NCI-H510A (cell line): ENCODE data around the gene MEDAG.
"Not testable (repeated sequence)": the region's sequence is repeated elsewhere in the genome, so short reads cannot be mapped to it uniquely, and the experiment has no call there.

Source experiments
- DNase-seq: peaks from one replicate; lab custom pipeline; 2025; lab: John Stamatoyannopoulos, UW

MEDAG gene

DNA sequence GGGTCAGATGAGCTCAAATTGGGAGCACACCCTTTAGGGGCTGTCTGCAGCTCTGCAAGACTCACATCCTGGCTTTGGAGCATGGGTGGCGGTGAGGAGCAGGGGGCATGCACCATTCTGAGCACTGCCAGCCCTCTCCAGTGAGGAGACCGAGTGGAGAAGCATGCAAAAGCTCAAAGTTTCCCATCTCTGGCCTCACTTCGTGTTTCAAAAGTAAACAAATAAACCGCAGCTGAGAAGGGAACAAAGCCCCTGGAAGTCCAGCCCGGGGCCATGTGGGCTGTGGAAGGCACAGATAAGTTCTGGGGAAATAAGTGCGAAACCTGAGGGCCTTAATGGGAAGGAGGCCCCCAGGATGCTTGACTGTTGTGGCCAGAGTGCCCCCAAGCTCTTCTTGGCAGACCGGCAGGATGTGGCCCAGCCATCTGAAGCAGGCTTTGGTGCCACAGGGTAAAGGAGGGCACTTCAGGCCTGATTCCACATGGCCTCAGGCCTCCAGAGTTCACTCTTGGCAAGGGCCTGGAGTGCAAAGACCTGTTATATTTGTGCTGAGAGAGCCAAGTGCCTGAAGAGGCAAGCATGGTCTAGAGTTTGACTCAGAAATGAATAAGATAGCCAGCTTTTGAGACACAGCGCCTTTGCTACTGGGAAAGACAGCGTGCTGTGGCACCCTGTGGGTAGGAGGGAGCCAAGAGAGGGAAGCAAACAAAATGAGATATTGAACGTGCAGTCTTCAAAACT, 1.2 kb downstream of the MEDAG start:
- no peak for DNase-seq

GRCh38 chr13:30908416-30908980, 2.4 kb downstream of the MEDAG start:
- DNase-seq, result no peak

GRCh38 chr13:30910676-30911075, 4.6 kb downstream of the MEDAG start:
- no peak for DNase-seq

- no peak for DNase-seq
Observed at GRCh38 chr13:30915691-30916541, 9.8 kb downstream of the MEDAG start.

DNA sequence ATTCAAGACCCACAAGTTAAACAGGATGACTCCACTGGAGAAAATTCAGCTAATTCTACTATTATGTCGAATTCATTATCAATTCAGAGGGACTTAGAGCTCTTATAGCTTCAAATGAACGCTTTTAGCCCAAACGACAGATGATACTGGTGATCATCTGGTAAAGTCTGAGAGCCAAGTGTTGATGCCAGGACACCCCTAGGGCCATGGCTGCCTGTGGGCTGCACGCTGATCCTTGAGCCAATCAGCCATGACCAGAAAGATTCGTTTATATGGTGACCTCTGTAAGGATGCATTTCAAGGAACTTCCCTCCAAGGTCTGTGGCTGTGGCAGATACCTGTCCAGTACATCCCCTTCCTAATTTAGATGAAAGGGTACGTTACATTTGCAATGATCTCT, 10.9 kb downstream of the MEDAG start:
- DNase-seq, result no peak

- no peak for DNase-seq
Observed at GRCh38 chr13:30918662-30919405, 12.8 kb downstream of the MEDAG start.

GRCh38 chr13:30920162-30920909, 14.3 kb downstream of the MEDAG start:
- DNase-seq, result no peak

- no peak for DNase-seq
Observed at GRCh38 chr13:30923418-30923817, 17.3 kb downstream of the MEDAG start.

DNA sequence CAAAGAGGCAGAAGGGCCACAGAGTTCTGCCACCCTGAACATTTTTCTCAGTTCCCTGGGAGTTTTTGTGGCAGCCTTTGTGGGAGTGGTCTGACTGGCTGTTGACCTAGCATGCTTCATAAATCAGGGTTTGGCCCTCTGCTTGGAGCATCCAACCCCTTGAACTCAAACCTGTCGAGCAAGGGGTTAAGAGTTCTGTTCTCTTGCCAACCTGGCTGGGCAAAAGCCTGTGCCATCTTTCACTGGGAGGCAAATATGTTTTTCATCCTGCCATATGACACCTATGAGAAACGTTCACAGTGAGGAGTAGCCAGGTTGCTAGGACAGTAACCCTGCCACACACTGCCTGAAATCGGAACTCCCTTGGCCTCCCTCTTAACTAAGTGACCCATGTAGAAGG, 18.6 kb downstream of the MEDAG start:
- no peak for DNase-seq

DNA sequence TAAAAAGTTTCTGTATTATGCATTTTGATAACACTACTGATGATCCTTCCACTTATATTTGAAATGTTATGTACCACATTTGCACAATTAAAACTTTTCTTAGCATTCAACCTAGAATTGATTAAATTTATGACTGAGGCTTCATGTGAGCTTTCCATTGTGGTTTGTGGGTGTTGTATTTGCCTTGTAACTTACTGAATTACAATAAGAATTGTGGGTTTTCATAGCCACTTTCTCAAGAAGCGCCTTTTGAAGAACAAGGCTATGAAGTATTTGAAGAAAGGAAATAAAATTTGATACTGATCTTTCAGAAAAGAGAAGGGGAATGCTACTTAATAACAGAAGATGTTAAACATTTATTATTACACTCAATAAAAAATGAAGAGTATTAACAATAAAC, 19.4 kb downstream of the MEDAG start:
- DNase-seq, result no peak

GRCh38 chr13:30926781-30927180, 20.7 kb downstream of the MEDAG start:
- DNase-seq, result no peak

DNA sequence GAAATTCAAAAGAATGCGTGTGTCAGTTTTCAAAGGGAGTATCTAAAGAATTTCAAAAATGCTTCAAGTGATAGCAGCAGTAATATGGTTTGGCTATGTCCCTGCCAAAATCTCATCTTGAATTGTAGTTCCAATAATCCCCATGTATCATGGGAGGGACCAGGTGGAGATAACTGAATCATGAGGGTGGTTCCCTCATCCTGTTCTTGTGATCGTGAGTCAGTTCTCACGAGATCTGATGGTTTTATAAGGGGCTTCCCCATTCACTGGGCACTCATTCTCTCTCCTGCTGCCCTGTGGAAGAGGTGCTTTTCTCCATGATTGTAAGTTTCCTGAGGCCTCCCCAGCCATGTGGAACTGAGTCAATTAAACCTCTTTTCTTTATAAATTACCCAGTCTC, 21.1 kb downstream of the MEDAG start:
- not testable (repeated sequence) for DNase-seq

GRCh38 chr13:30927595-30927994, 21.5 kb downstream of the MEDAG start:
- no peak for DNase-seq

DNA sequence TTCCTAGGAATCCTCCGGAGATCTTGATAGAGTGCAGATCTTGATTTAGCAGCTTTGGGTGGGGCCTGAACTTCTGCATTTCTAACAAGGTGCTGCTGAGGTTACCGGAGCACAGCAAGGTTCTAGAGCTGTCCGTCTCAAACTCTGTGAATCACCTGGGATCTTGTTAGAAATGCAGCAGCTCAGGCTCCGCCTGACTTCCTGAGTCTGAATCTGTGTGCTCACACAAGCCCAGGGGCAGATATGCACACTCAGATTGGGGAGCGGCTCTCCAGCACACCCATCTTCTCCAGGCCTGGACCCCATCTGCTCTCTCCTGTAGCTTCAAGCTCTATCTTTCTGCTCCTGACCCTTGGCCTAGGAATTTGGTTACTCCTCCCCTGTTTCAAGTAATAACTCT, 22.9 kb downstream of the MEDAG start:
- no peak for DNase-seq

DNA sequence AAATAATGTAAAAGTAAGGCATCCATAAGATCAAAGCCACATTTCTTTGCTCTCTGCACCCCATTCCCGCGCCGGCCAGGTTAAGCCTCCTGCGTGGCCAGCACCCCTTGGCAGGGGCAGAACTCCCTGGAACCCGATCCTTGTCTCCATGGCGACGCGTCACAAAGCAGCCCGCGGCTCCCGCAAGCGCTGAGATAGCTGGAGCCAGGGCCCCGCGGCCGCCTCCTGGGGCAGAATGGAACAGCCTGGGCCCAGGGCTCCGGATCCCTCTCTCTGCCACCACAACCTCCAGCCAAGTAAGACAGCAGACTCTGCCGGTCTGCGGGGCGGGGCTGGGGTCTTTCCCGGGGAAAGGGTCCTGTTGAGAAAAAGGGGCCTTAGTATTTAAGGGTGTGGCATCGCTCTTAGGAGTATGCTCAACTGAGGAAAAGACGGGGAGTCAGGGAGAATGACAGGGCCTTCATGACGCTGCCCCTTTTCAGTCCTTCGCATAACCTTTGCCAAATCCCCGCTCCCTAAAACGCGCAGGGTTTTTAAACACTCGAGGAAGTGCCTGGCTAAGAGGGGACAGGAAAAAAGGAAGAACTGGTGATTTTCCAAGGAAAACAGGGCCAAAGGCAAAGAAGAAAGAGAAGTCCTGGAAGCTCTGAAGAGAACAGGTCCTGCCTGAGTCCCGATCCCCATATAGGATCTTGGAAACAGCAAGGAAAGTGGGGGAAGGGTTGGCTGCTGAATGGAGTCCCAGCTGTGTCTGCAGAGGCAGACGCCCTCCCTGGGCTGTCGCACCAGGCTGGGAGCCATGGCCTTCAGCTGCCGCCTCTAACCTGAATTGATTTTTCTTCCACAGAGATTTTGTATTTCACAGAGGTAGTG, 26.6 kb downstream of the MEDAG start, which contains the start of gene TEX26:
Gene TEX26, plus strand, starts transcription at position 176 of the 873 bp plus-strand sequence. Its CDS starts 60 bp downstream, at position 236.
- no peak for DNase-seq

GRCh38 chr13:30933354-30933670, 27.2 kb downstream of the MEDAG start:
- no peak for DNase-seq

GRCh38 chr13:30934381-30934780, 28.3 kb downstream of the MEDAG start:
- DNase-seq, result no peak

- DNase-seq, result no peak
Observed at GRCh38 chr13:30934803-30935202, 28.7 kb downstream of the MEDAG start.

DNA sequence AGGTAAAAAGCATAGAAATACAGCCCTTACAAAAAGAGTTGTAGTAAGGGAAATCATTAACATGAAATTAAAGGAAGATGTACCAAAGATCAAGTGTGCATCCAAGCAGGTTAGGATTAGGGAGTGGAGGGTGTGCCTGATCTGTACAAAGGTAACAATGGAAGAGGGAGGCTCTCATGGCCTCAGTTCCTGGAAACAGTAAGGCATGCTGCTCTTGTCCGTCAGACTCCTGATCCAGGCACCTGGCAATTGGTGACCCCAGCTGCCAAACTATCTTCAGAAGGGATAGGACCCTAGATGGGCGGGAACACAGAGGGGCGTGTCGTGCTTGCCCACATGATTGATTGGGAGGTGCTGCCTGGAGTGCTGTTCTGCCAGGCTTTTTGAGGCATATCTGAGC, 30.9 kb downstream of the MEDAG start:
- no peak for DNase-seq

GRCh38 chr13:30943881-30944280, 37.8 kb downstream of the MEDAG start:
- DNase-seq, result no peak
